ENCODE measurements around the gene NCAPG2.
"Not testable (repeated sequence)": the region's sequence is repeated elsewhere in the genome, so short reads cannot be mapped to it uniquely, and the experiment has no call there.

NCAPG2 gene

DNA sequence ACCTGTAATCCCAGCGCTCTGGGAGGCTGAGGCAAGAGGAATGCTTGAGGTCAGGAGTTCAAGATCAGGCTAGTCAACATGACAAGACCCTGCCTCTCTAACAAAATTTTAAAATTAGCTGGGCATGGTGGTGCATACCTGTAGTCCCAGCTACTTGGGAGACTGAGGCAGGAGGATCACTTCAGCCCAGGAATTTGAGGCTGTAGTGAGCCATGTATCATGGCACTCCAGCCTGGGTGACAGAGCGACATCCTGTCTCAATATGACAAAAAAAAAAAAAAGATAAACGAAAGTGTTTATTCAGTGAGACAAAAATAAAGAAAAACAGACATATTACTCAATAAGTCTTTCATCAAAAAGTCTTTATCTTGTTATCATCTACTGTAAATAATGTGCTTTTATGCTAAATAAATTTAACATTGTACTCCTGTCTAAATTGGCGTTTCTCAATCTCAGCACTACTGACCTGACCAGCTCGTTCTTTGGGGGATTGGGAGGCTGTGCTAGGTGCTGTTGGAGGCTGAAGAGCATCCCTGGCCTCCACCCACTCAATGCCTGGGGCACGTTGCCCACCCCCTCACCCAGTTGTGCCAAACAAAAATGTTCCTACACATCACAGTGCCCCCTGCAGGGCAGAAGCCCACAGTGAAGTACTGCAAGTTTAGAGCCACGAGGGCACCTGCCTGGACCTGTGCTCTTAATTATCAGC lies 57.7 kb downstream of the NCAPG2 start:
- DNase-seq (ENCODE audit: extremely low spot score, insufficient read length, low read depth) (no peak), FAIRE-seq (no peak)

DNA sequence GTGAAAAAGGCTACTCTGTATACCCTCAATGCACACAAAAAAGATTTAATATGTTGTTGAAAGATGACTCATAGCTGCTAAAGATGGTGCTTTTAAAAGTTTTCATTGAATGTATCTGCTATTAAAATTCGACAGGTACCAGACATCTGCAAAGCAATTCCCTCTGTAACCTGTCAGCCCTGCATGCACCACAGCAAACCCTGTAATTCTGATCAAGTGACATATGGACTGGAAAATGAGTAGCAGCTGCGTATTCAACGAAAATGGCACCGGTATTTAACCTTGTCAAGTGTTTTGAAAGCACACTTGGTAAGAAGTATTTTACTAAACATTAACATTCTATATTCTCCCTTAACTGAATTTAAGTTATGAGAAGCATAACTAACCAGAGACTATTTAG lies 58.8 kb downstream of the NCAPG2 start:
- DNase-seq (ENCODE audit: extremely low spot score, insufficient read length, low read depth) (no peak), FAIRE-seq (no peak)

DNA sequence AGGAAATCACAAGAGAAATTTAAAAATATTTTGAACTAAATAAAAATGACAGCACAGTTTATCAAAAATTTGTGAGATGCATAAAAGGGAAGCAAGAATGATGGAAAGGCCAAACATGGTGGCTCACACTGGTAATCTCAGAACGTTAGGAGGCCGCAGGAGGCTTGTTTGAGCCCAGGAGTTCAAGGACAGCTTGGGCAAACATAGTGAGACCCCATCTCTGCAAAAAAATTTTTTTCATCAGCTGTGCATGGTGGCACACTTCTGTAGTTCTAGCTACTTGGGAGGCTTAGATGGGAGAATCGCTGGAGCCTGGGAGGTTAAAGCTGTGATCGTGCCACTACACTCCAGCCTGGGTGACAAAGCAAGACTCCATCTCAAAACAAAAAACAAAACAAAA lies 62.5 kb downstream of the NCAPG2 start:
- no peak for DNase-seq (ENCODE audit: extremely low spot score, insufficient read length, low read depth)
- FAIRE-seq, result no peak

DNA sequence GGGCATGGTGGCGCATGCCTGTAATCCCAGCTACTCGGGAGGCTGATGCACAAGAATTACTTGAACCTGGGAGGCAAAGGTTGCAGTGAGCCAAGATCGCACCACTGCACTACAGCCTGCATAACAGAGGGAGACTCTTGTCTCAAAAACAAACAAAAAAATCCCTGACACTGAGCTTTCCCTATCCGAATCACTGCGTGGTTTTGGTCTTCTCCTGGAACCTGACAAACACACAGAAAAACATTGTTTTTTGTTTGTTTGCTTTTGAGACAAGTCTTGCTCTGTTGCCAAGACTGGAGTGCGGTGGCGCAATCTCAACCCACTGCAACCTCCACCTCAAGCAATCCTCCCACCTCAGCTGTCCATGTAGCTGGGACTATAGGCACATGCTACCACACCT lies 66.6 kb downstream of the NCAPG2 start:
- no peak for FAIRE-seq
- DNase-seq (ENCODE audit: extremely low spot score, insufficient read length, low read depth), result no peak

DNA sequence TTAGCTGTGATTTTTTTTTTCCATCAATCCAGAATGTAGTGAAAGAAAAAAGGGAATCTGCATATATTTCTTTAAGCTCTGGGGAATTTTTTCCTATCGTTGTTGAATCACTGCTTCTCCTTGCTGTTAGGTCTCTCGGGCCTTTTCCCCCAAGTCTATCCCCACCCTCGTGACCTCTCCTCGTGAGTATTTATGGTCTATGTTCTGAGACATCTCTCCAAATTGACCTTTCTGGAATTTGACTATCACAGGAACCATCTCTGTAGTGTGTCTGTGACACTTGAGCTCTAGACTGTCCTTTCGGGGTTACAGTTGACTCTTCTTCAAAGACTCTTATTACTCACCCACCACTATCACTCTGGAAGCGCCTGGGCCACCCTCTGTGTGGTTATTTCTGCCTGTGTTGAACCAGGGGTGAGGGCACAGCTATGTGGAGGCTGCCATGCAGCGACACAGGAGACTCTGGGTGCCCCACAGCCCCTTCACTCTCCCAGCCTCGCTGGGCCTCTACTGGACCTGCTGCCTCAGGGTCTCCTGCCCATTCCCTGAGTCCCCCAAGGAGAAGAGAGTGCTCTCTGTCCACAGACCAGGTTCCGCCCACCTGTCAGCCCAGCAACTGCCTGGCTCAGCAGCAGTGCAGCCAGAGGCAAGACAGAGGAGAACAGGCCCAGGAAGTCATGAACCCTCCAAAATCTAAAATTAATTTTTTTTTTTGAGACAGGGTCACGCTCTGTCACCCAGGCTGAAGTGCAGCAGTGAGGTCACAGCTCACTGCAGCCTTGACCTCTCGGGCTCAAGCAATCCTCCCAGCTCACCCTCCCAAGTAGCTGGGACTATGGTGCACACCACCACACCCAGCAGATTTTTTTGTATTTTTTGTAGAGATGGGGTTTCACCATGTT lies 71.3 kb downstream of the NCAPG2 start:
- DNase-seq (ENCODE audit: extremely low spot score, insufficient read length, low read depth) (no peak), FAIRE-seq (peak; percentile 70)

DNA sequence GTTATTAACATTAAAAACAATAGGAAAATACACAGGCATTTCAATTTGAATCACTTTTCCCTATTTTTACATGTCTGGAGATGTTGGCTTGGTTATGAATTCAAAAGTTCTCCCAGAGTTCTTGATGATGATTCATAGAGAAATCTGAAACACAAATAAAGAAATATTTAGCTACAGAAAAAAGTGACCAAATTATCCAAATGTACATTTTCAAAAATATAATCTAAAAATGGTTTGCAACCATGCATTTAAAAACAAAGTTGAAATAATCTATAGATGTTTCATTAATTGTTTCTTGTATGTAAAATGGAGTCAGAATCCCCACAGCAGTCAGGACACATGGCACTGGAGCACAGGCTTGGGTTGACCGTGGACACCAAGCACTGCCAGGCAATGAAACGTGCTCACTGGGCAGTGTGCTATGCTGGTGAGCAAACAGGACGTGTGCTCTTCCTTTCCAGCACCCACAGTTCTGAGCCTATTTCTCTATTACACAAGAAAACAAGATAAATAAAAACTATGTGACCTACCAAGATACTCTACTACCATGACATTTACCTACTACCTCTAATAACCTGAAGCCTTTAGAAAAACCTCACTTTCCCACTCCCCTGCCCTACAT lies 72.9 kb downstream of the NCAPG2 start:
- FAIRE-seq, result no peak

DNA sequence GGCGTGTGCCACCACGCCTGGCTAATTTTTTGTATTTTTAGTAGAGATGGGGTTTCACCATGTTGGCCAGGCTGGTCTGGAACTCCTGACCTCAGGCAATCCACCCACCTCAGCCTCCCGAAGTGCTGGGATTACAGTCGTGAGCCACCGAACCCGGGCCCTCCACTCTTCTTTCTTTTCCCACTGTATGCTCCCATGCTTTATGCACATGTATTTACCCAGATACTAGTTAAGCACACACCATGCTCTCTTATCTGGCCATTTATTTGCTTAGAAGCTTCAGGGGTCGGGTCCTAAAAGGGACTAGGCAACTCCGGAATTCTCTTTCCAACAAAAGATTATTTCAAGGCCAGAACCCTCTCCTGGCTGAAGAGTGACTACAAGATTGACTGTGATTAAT lies 78.3 kb downstream of the NCAPG2 start:
- not testable (repeated sequence) for DNase-seq (ENCODE audit: extremely low spot score, insufficient read length, low read depth); FAIRE-seq

More for the DNA sequence above, 72.9 kb downstream of the NCAPG2 start:
- no peak for DNase-seq (ENCODE audit: extremely low spot score, insufficient read length, low read depth)

DNA sequence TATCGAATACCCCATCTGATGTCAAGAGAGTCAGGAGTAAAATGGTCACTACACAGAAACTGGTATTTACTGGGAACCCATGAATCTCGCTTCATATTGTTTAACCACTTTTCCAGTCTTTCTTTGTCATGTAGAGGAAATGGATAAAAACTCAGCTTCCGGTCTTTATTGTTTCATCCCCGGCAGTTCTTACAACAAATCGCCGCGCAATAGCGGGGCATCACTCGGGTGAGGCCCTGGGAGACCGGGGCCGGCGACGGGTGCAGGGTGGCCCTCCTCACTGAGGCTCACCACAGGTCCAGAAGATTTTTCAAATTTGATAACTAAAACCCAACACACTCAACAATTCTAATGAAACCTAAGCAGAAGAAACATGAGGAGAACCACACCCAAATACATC lies 81.4 kb downstream of the NCAPG2 start:
- FAIRE-seq (no peak), DNase-seq (ENCODE audit: extremely low spot score, insufficient read length, low read depth) (no peak)

DNA sequence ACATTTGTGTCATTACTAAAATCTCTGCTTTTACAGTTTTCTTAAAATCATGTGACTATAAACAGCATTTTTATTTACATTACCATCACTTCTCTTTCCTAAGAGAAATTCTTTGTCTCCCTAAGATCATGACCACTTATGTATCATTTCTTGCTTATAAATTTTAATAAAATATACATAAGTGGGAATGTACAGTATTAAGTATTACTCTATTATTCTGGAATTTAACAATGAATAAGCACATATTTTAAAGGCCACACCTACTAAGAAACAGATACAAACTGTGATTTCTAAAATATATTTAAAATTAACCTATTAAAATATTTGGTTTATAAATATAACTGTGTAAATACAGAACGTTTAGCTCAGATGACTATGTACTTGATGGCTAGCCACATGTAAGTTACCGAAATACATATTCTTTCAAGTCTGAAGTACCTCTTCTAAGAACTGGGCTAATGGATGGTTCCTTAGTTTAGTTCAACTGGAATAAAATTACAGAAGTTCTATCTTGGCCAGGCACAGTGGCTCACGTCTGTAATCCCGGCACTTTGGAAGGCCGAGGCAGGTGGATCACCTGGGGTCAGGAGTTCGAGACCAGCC lies 83.7 kb downstream of the NCAPG2 start:
- DNase-seq (ENCODE audit: extremely low spot score, insufficient read length, low read depth) (no peak), FAIRE-seq (no peak)

DNA sequence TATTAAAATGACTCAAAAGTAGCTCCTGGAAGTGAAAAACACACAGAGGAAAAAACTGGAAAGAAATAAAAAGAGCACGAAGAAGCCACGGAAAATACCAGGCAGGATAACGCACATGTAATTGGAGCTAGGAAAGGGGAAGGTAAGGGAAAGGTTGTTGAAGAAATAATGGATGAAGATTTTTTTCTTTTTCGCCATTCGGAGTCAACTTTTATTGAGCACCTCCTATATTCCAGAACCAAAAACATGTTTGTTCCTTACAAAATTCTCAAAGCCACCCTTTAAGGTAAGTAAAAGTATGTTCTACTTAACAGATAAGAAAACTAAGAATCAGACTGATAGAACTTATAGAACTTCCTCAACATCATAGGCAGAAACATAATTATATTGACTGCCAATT lies 84.2 kb downstream of the NCAPG2 start:
- no peak for DNase-seq (ENCODE audit: extremely low spot score, insufficient read length, low read depth)
- no peak for FAIRE-seq

DNA sequence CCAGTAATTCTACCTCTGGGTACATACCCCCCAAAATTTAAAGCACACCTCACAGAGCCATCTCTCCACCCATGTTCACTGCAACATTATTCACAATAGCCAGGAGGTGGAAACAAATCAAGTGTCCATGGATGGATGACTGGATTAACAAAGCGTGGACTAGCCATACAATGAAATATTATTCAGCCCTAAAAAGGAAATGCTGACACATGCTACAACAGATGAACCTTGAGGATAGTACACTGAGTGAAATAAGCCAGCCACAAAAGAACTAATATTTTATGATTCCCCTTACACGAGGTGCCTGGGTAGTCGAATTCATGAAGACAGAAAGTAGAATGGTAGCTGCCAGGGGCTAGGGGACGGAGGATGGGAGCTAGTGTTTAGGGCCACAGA lies 85.9 kb downstream of the NCAPG2 start:
- DNase-seq (ENCODE audit: extremely low spot score, insufficient read length, low read depth), result no peak
- no peak for FAIRE-seq

DNA sequence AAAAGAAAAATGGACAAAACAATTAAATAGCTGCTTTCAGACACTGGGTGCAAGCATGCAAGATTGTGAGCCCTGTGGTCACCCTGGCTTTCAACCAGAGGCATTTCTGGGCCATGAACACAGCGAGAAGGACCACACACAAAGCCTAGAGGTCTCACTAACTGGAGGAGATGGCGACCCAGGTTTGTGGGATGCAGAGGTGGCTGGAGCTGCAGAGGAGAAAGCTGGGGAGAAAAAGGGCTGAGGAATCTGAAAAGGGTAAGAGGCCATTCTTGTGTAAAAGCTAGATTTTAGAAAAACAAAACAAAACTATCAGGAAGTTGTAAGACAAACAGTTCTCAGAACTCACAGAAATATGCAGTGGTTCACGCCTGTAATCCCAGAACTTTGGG lies 86.9 kb downstream of the NCAPG2 start:
- FAIRE-seq (no peak), DNase-seq (ENCODE audit: extremely low spot score, insufficient read length, low read depth) (no peak)

DNA sequence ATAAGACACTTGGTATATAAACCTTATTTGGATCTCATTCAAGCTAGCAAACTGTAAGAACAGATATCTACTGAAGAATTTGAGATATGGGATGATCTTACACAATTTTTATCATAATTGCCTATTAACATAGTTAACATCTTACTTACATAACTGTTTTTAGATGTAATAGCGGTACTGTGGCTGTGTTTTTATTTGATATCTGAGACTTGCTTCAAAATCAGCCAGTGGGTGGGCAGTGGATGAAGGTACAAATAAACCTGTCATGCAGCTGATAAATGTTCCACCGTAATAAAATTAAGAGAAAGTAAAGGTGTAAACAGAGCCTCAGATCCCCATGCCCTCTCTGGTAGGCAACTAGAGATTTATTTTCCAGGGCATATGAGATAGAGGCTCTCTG lies 88.6 kb downstream of the NCAPG2 start:
- no peak for DNase-seq (ENCODE audit: extremely low spot score, insufficient read length, low read depth)
- FAIRE-seq, result no peak

DNA sequence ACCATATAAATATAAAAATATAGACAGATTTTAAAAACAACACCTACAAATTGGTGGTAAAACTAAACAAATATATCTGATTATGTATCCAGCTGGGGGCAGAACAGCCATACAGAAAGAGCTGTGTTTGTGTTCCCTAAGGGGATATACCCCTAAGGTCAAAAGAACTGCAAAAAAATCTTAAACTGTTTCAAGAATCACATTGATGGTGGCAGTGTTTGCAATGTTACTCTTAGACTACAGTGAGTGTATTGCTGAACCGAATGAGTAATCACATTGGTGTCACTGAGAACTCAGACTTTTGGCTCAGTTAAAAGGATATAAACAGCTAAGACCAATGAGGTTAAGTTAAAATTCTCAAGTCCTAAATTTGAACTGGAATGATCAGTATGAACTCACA lies 89.9 kb downstream of the NCAPG2 start:
- FAIRE-seq (no peak), DNase-seq (ENCODE audit: extremely low spot score, insufficient read length, low read depth) (no peak)

DNA sequence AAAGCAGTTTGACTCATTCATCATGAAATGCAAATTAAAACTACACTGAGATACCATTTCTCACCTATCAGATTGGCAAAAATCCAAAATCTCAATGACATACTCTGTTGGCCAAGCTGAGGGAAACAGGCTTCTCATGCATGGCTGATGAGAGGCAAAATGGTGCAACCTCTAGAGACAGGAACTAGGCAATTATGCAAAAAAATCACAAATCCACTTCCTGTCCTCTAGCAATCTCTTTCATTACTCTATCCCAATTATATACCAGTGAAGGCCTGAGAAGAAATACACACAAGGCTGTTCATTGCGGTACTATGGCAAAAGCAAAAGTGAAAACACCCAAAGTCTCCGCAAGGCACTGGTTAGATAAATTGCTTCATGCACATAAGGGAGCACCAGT lies 91.1 kb downstream of the NCAPG2 start:
- peak; percentile 87 for FAIRE-seq
- no peak for DNase-seq (ENCODE audit: extremely low spot score, insufficient read length, low read depth)

DNA sequence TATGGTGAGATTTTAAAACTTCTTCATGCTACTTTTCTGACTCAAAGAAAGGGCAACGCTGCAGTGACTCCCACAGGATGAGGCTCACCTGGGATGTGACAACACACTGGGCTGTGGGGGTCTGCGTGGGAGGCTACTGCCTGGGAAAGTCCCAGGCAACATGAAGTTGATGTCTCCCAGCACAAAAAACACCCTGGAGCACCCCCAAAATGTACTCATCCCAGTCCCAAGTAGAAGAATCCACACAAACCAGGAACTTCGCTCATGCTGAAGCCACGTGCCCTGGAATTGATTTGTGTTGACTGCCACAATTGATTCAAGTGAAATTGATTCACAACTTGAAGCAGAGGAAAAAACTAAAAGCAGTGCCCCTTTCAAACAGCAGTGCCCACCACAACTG lies 92.1 kb downstream of the NCAPG2 start:
- DNase-seq (ENCODE audit: extremely low spot score, insufficient read length, low read depth) (no peak), FAIRE-seq (no peak)

DNA sequence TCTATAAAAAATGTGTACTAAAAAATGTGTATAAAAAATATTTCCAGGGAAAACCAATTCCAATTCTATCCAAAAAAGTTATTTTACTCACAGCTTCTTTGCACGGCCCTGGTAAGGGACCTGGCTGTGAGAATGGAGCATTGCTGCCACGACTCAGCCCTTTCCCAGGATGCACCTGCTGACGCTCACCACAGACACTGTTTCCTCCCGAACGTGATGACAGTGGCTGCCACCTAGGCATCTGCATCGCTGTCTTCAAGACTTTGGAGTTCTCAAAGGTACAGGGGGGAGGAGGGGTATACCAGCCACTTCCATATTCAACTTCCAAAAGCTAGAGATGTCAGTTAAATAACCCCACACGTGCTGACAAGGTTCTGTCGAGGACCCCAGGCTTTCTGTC lies 93.1 kb downstream of the NCAPG2 start:
- DNase-seq (ENCODE audit: extremely low spot score, insufficient read length, low read depth) (no peak), FAIRE-seq (no peak)

DNA sequence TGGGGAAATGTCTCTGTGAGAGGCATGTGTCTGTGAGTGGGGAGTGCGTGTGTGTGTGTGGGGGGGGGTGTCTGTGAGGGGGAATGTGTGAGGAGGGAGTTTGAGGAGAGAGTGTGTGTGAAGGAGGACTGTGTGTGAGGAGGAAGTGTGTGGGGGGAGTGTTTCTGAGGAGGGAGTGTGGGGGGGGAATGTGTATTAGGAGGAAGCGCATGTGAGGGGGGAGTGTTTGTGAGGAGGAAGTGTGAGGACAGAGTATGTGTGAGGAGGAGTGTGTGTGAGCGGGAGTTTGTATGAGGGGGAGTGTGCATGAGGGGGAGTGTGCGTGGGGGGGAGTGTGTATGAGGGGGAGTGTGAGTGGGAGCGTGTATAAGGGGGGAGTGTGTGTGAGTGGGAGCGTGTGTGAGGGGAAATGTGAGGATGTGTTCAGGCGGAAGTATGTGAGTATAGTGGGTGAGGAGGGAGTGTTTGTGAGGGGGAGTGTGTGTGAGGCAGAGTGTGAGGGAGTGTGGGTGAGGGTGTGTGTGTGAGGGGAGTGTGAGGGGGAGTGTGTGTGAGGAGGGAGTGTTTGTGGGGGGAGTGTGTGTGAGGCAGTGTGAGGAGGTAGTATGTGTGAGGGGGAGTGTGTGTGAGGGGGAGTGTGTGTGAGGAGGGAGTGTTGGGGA lies 95.2 kb downstream of the NCAPG2 start:
- DNase-seq (ENCODE audit: extremely low spot score, insufficient read length, low read depth), result no peak
- no peak for FAIRE-seq

DNA sequence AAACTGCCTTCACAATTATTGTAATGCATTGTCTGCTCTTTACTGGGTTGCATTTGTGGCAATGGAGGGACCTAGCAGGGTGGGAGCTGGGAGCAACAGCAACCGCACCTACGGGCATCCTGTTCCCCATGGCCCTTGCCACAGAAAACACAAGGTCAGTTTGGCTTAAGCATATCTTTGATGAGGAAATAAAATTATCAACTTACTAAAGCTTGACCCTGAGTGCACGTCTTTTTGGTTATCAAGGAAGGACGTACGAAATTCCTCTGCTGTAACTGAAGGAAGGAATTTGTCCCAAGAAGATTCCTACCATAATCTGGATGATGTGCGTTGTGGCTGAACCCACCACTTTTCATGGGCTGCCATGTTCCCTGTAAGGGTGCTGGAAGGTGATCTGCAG lies 97.0 kb downstream of the NCAPG2 start:
- no peak for FAIRE-seq

More for the DNA sequence above, 97.0 kb downstream of the NCAPG2 start:
- DNase-seq (ENCODE audit: extremely low spot score, insufficient read length, low read depth), result no peak

Data from GM18507 (cell line).